ENCODE data around the gene CEMIP. TPM values are rescaled to one million over a fixed set of nuclear protein-coding genes. Genes with fewer than 3 reads are reported as not detected.

CEMIP gene
- total and polyA plus RNA-seq, 2 of the 4 experiments (the other 2 are of a cell fraction): 63.8 to 78.0 TPM

DNA sequence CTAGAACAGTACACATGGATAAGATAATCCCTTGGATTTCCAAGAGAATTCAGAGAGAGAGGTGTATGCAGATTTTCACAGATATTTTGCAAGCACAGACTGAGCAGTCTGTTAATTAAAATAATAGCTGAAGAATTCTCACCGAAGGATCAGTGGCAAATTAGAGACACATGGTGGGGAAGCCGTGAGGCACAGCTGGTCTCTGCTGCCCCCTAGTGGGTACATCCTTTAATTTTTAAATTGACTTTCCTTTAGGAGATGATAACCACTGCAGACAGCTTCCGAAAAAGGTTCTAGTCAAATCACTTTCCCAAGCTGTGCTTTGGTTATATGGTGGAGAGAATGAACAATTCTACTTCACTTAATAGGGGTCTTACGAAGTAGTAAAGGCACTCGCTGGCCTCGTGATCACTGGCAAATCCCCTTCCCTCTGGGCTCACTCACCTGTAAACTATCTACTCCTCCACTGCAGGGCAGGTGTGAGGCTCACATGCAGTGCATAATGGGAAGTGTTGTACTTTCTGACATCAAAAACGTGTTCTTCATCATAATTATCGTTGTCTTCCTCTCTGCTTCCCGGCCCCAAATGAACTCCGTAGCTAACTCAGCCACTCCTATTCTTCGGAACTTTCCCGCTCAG, 191.0 kb downstream of the CEMIP start:
- Histone ChIP-seq H4K5ac (ENCODE audit: low read depth, low read length) (no peak overlapping the region), H2BK15ac (ENCODE audit: low read depth, low read length) (no peak overlapping the region), H2AFZ (replicated peaks; ENCODE audit: low read length, poor library complexity) (no peak overlapping the region), H3K9ac (ENCODE audit: low read depth, low read length) (no peak overlapping the region), H3K79me1 (ENCODE audit: low read depth in 1 of 2, low read length in 2 of 2) (peaks cover 15 to 19% of the 10 kb centered on the region in 2 experiments), H3K4me2 (ENCODE audit: low read depth, low read length) (no peak overlapping the region), H3K9me1 (ENCODE audit: insufficient read depth, low read length) (peaks cover 15% of the 10 kb centered on the region), H3K4ac (ENCODE audit: low read depth, low read length) (no peak overlapping the region), H3K27me3 (ENCODE audit: control insufficient read depth, insufficient read depth, low read length) (no peaks in the 10 kb centered on the region), H3K4me3 (ENCODE audit: insufficient read depth, low read depth, low read length) (no peak overlapping the region), H2AK5ac (ENCODE audit: low read depth, low read length) (no peak overlapping the region), H3K14ac (replicated peaks; ENCODE audit: low read depth, low read length) (no peak overlapping the region), H3K56ac (ENCODE audit: extremely low read depth, insufficient read depth, low read length) (no peak overlapping the region), H3K23ac (ENCODE audit: low read depth, low read length) (no peak overlapping the region), H3K18ac (ENCODE audit: low read depth, low read length) (no peak overlapping the region), H3K36me3 (ENCODE audit: control insufficient read depth, insufficient read depth, low read length) (peaks cover 4% of the 10 kb centered on the region; the same call in 1 of the 2 replicates), H2AK9ac (replicated peaks; ENCODE audit: low read depth, low read length, poor library complexity) (no peak overlapping the region), H2BK5ac (ENCODE audit: low read depth, low read length, poor library complexity, severe bottlenecking) (no peak overlapping the region), H3K9me3 (ENCODE audit: control insufficient read depth, insufficient read depth, low read length) (no peaks in the 10 kb centered on the region), H4K91ac (ENCODE audit: insufficient read depth, low read depth, low read length) (no peak overlapping the region), H3K4me1 (ENCODE audit: control insufficient read depth, insufficient read depth, low read length) (peaks cover 13% of the 10 kb centered on the region), H4K20me1 (ENCODE audit: insufficient read depth, low read length) (peaks cover 12% of the 10 kb centered on the region; the same call in 1 of the 2 replicates), H3K27ac (ENCODE audit: insufficient read depth, low read length) (no peak overlapping the region), H4K8ac (ENCODE audit: low read depth in 2 of 2, low read length in 2 of 2) (no peak overlapping the region), H2BK20ac (ENCODE audit: low read depth, low read length) (no peak overlapping the region), H2BK120ac (ENCODE audit: low read depth, low read length) (no peak overlapping the region)
- intact Hi-C loops (cut with micrococcal nuclease): loop anchor here (2.0 to 5.0 kb wide), 5 partner anchors 88 to 515 kb away; partner anchors contain the start of gene ABHD17C
- ATAC-seq (ENCODE audit: low read depth) (peak; percentile 68), DNase-seq (peak; percentile 54)
- no TSS peak for BruUV-seq (replicated peaks)
- ChIA-PET CTCF (interaction anchor here (0.6 to 2.0 kb wide), 18 partner anchors 10 to 547 kb away, joined by 3 to 10 read pairs (median 4); partner anchors contain the start of gene CEMIP), POLR2A (ENCODE audit: unreplicated experiment) (interaction anchor here (0.7 kb wide), 1 partner anchor 305 kb away, joined by 3 read pairs; no protein-coding TSS in a partner anchor)
- dilution Hi-C loops (cut with HindIII; ENCODE audit: low sequenced_read_pairs, unreplicated experiment): no loop called here
- WGBS, 2 experiments (ENCODE audit: extremely low coverage in 2 of 2, insufficient read length in 1 of 2): no CpG with 5 or more reads among the region's 12 CpGs
- TF ChIP-seq, protein P1, sequence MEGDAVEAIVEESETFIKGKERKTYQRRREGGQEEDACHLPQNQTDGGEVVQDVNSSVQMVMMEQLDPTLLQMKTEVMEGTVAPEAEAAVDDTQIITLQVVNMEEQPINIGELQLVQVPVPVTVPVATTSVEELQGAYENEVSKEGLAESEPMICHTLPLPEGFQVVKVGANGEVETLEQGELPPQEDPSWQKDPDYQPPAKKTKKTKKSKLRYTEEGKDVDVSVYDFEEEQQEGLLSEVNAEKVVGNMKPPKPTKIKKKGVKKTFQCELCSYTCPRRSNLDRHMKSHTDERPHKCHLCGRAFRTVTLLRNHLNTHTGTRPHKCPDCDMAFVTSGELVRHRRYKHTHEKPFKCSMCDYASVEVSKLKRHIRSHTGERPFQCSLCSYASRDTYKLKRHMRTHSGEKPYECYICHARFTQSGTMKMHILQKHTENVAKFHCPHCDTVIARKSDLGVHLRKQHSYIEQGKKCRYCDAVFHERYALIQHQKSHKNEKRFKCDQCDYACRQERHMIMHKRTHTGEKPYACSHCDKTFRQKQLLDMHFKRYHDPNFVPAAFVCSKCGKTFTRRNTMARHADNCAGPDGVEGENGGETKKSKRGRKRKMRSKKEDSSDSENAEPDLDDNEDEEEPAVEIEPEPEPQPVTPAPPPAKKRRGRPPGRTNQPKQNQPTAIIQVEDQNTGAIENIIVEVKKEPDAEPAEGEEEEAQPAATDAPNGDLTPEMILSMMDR (conservative IDR thresholded peaks at IDR 0.05; ENCODE audit: low read depth, low read length): peak; percentile 86
- TF ChIP-seq SMC3 (IDR thresholded peaks at IDR 0.05; ENCODE audit: low read depth, low read length) (peak; percentile 75), CEBPB (IDR thresholded peaks at IDR 0.05; ENCODE audit: low read depth, low read length) (no peak), BHLHE40 (IDR thresholded peaks at IDR 0.05; ENCODE audit: low read depth, low read length) (no peak), POLR2A (IDR thresholded peaks at IDR 0.05; ENCODE audit: low read depth, low read length) (0 out of 2 replicates have a peak, but pooled peaks have one; percentile 40), MXI1 (IDR thresholded peaks at IDR 0.05; ENCODE audit: borderline replicate concordance, low read depth, low read length) (0 out of 2 replicates have a peak, but pooled peaks have one; percentile 13), RAD21 (IDR thresholded peaks at IDR 0.05; ENCODE audit: low read length) (peak; percentile 96)
- in situ Hi-C loops (cut with MboI; ENCODE audit: low sequenced_read_pairs): loop anchor here (5.0 kb wide), 2 partner anchors 193 to 403 kb away; partner anchors contain the start of gene CEMIP

Measured in IMR-90 (cell line).